Stimulated activated CD4-positive, alpha-beta T cell treated with anti-CD3 and anti-CD28 coated beads, Interleukin-15, amount 100 ng/mL, for 48 hours (primary cell): ENCODE data around the gene SLC5A9.
"Not testable (repeated sequence)": the region's sequence is repeated elsewhere in the genome, so short reads cannot be mapped to it uniquely, and the experiment has no call there.

Experiments
- DNase-seq, 2 donors: peaks; one replicate each; pipeline ENCODE4 v3.0.0-alpha.2; 2020; ENCODE audit warnings: low read depth in 2 of 2

Gene SLC5A9

DNA sequence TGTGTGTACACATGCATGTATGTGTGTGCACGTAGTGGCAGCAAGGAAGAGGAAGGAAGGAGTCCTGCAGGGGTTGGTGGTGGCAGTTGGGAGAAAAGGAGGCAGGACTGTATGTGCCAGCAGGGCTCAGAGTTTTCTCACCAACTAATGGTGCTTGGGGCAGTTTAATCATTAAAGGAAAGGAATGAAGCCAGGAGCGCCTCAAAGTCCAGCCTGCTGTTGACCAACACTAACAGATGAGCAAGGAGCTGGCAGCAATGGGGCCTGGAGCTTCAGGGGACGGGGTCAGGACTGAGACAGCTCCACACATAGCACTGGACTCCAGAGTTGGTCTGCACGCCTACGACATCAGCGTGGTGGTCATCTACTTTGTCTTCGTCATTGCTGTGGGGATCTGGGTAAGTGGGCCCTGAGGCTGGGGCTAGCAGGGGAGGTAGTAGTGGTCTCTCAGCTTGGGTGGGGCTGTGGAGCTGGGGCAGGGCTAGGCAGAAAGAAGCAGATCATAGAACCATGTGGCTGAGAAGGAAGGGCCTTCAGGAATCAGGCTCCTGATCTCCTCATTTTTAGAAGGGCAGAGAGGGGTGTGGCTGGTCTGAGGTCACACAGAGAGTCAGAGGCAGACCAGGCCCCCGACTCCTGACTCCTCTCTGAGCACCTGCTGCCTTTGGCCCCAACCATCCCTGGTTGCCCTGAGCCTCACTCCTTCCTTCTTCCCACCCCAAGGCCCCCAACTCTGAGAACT, at the start of gene SLC5A9:
Gene SLC5A9, plus strand, starts transcription at position 216 of the 742 bp plus-strand sequence. Its CDS starts 21 bp downstream, at position 237.
- DNase-seq: no peak

DNA sequence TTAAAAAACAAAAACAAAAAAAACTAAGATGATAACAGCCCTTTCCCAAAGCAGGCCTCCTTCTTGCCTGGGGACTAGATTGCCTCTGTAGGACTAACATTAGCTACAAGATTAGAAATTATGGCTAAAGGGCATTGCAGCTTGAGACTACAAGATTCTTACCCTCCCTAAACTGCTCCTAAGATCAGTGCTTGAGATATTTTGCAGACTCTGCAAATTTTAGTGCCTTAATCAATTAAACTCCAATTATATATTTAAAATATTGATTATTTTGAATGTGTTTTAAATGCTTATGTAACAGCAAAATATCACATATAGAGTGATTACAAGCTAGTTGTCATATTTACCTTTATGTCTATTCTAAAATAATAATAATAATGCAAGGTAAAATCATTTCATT, 47.4 kb upstream of the SLC5A9 start:
- DNase-seq: no peak

GRCh38 chr1:48177257-48177656, 45.3 kb upstream of the SLC5A9 start:
- no peak for DNase-seq

GRCh38 chr1:48181669-48182367, 40.7 kb upstream of the SLC5A9 start:
- DNase-seq: no peak

- no peak for DNase-seq
Measured at GRCh38 chr1:48182439-48182838, 40.1 kb upstream of the SLC5A9 start.

DNA sequence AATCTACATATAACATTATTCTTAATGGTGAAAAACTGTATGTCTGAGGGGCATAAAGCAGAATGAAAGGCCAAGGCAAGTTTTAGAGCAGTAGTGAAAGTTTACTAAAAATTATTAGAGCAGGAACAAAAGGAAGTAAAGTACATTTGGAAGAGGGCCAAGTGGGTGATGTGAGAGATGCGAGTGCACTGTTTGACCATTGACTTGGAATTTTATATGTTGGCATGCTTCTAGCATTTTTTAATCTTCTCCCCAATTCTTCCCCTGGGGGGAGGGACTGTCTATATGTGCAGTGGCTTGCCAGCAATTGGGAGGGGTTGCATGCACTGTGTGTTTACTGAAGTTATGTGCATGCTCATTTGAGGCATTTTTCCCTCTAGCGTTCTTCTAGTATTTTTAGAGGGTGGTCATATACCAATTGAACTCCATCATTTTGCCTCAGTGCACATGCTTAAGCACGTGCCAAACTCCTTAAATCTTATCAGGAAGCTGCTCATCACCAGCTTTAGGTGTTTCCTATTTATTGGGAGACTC, 36.1 kb upstream of the SLC5A9 start:
- DNase-seq: no peak

DNA sequence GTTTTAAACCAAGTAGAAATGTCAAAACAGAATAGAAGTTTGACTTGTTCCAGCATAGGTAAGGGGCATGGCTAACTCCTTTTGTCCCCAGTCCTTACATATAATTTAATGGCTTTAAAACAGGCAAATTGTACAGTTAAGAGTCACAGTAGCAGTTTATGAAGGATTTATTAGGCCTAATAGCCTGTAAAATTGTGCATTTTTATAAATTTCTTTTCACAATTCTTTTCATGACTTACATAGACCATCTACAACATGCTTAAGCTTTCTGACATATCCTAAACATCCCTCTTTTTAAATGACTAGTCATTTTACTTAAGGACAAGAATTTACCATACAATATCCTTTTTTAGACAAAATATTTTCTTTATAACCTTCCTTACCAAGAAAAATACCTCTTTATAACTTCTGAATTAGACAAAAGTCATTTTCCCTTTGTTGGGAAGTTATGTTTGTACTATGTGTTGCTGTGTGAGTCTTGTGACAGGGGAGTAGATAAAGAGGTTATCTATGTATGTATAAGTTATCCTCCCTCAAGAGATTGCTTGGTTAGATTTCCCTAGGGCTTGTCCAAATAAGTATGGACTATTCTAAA, 34.5 kb upstream of the SLC5A9 start:
- no peak for DNase-seq

DNA sequence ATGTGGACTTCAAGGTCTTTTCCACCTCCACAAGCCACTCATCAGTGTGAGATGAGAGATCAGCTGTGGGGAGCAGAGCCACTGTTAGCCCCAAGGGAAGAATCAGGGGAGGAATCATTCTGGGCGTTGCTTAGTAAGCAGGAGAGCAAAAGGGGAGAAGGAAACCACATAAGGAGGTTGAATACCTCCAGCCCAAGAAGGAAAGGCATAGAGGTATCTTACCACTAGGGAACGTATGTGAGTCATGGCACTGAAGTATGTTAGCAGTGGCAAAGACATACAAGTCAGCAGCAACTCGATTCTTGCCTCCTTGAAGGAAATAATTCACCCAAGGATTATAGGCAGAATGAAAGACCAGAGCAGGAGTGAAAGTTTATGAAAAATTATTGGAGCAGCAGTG, 31.6 kb upstream of the SLC5A9 start:
- DNase-seq: no peak

GRCh38 chr1:48194801-48195200, 27.7 kb upstream of the SLC5A9 start:
- DNase-seq: no peak

DNA sequence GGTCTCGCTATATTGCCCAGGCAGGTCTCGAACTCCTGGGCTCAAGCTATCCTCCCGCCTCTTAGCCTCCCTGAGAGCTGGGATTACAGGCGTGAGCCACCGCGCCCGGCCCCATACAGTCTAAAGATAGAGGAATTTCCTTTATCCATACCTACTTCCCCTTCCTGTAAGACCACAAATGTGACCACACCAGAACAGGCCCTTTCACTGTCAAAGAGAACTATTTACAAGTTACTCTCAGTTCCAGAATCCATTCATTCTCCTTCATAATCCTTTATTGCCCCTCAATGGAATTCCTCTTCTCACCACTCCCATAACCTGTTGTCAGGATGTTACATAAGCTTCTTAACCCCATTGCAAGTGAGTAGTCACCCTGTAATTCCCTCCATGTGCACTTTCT, 26.3 kb upstream of the SLC5A9 start:
- no peak for DNase-seq

DNA sequence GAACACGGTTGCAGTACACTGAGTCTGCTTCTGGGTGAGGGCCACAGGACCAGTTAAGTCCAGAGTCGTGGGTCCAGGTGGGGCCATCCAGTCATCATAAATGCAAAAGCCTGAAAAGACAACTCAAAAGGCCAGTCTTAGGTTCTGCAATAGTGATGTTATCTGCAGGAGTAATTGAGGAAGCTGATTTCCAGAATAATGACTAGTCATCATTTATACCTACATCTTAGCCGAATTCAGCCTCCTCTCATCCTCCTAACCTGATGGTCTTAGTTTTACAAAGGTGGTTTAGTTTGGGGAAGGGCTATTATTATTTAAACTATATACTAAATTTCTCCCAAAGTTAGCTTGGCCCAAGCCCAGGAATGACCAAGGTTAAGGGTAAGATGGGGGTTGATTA, 23.5 kb upstream of the SLC5A9 start:
- DNase-seq: no peak

GRCh38 chr1:48200166-48200900, 22.2 kb upstream of the SLC5A9 start:
- no peak for DNase-seq

GRCh38 chr1:48202030-48202752, 20.3 kb upstream of the SLC5A9 start:
- peak; percentile 25 to 39 for DNase-seq

DNA sequence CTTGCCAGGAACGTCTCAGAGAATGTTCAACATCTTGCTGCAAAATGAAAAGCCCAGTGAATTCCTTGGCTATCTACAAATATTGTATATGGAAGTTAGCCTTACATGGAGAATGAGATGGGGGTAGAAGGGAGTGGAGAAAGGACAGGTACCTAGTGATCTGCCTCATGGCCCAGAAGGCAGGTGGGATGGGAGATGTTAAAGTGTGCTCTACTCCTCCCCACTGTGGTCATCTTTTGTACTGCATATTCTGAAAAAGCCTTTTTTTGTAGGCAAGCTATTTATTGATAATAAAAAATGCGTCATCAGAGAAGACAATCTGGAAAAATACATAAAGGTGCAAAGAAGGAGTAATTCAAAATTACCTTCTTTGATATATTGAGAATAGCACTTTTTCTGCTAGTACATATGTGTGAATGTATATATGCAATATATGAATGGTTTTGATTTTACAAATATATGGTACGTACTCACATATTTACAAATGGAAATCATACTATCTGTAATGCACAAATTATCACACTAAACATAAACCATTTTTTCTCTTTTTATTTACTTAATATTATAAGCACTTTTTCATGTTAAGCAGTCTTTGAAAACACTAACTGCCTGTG, 19.1 kb upstream of the SLC5A9 start:
- no peak for DNase-seq

DNA sequence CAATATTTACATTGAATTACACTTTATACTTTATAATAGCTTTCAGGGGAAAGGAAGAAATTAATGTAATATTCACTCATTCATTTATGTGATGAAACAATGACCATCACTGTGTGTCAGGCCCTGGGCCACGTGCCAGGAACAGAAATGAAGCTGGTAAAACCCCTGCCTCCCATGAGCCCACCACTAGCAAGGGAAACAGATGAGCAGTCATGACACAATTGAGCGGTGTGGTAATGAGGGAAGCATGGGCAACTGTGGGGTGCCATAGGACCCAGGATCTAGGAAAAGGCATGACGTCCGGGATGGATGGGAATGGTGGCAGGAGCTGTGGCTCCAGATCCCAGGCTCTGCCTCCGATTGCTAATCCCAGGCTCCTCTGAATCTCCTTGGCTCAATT, 17.0 kb upstream of the SLC5A9 start:
- DNase-seq: no peak

GRCh38 chr1:48206371-48206770, 16.1 kb upstream of the SLC5A9 start:
- DNase-seq: no peak

DNA sequence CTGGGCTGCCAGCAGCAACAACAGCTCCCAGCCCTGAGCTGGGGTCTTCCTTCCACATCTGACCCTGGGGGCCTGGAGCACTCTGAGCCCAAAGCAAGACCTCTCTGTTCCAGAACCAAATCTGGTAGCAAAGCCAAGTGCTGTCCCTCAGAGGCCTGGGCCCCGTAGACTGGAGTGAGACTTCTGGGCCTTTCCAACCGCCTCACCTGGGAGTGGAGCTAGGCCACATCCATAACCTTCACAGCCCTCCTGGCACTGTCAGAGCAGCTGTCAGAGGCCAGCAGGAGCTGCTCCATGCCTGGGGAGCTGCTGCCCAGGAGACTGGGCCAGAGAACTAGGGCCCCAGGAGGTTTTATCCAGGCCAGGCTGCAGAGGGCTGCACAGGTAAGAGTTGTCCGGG, 15.4 kb upstream of the SLC5A9 start:
- DNase-seq: no peak

DNA sequence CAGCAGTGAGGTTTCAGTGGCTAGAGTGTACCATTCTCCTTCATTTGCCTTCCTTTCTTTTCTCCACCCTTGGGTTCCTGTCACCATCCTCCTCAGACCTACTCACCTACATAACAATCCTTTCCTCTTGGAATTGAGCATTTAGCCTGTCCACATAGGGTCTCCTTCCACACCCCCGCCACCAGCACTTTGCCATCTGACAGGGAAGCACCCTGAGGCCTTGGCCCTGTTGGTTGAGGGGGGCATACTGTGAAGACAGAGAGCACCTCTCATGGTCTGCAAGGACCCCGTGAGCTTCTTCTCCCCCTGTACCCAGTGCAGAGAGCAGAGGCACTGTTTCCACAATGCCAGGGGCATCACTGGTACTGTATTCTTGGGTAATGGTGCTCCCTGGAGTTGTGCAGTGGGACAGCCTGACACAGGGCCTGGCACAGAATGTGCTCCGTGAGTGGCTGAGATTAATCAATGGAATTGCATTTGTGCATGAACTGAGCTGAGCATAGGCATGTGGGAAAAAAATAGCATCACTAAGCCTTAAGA, 14.9 kb upstream of the SLC5A9 start:
- no peak for DNase-seq

- DNase-seq: no peak
Measured at GRCh38 chr1:48208251-48208650, 14.3 kb upstream of the SLC5A9 start.

GRCh38 chr1:48208652-48209051, 13.9 kb upstream of the SLC5A9 start:
- DNase-seq: no peak

DNA sequence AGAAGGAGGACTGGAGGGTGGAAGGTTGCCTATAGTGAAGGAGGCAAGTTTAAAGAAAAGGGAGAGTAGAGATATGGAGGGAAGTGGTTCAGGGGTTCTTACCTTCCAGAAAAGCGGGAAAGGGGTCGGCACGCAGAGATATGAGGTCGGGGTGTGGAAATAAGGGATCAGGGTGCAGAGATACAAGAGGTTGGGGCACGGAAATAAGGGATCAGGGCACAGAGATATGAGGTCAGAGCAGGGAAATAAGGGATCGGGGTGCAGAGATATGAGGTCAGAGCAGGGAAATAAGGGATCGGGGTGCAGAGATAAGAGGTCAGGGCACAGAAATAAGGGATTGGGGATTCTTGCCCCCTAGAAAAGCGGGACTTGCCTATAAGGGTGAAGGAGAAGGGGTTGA, 9.1 kb upstream of the SLC5A9 start:
- DNase-seq: not testable (repeated sequence)
